Suprapubic skin (tissue), 4 donors: ENCODE data around the gene CAPN14. TPM values are rescaled to one million over a fixed set of nuclear protein-coding genes. Genes with fewer than 3 reads are reported as not detected.

Source experiments
- DNase-seq, 2 donors: peaks; one replicate each; pipeline ENCODE4 v3.0.0-alpha.2; 2019; ENCODE audit warnings: low spot score in 2 of 2
- H3K27ac ChIP-seq: fragments of 200-600 bp; sonication (generic); one replicate; pipeline ENCODE4 v1.5.1; 2019
- H3K27me3 ChIP-seq: fragments of 200-600 bp; sonication (generic); one replicate; pipeline ENCODE4 v1.5.1; 2019
- H3K36me3 ChIP-seq: fragments of 200-600 bp; sonication (generic); one replicate; pipeline ENCODE4 v1.5.1; 2019
- H3K4me1 ChIP-seq: fragments of 200-600 bp; sonication (generic); one replicate; pipeline ENCODE4 v1.5.1; 2019
- H3K4me3 ChIP-seq: fragments of 200-600 bp; sonication (generic); one replicate; pipeline ENCODE4 v1.5.1; 2019; ENCODE audit warnings: mild to moderate bottlenecking
- H3K9me3 ChIP-seq: fragments of 200-600 bp; sonication (generic); one replicate; pipeline ENCODE4 v1.5.1; 2019
- CTCF ChIP-seq, 2 donors: fragments of 200-600 bp in 1 of 2; fragments of 450-650 bp in 1 of 2; sonication (generic) in 1 of 2; IDR thresholded peaks; one replicate each; pipeline ENCODE4 v1.5.1; 2016 to 2019; ENCODE audit warnings: antibody characterized with exemption in 2 of 2, mild to moderate bottlenecking in 1 of 2, moderate library complexity in 1 of 2
- EP300 ChIP-seq: sonication (generic); formaldehyde crosslinking; IDR thresholded peaks from one replicate; pipeline ENCODE4 v1.6.1; 2017; ENCODE audit warnings: antibody characterized with exemption
- POLR2A ChIP-seq, 2 donors: fragments of 450-650 bp; IDR thresholded peaks; one replicate each; pipeline ENCODE4 v1.6.1; 2017; ENCODE audit warnings: antibody characterized with exemption in 2 of 2, mild to moderate bottlenecking in 2 of 2, moderate library complexity in 2 of 2
- POLR2AphosphoS5 ChIP-seq, 3 donors: sonication (generic); formaldehyde crosslinking; IDR thresholded peaks; one replicate each; pipeline ENCODE4 v1.6.1; 2017; ENCODE audit warnings: antibody characterized with exemption in 3 of 3
- WGBS: methylation state at CpG from one replicate; pipeline ENCODE4 v1.1.5; 2018; 5-methylcytosine and 5-hydroxymethylcytosine counted together
- total RNA-seq, 4 donors: library from RNA; depleted of rRNA; stranded (reverse); fragments of >200 nt; gene quantifications; one replicate each; pipeline ENCODE4 v1.1.0, GENCODE V29; 2016

CAPN14 gene
- total RNA-seq, 4 donors from 2014 or later: 0.53 to 2.1 (median 0.83) TPM

GRCh38 chr2:31203916-31204315 is 13.4 kb downstream of the CAPN14 start:
- no peak overlapping the region for H3K27ac ChIP-seq

GRCh38 chr2:31202833-31203232 is 14.5 kb downstream of the CAPN14 start:
- DNase-seq: no peak
- no peaks in the 10 kb centered on the region for H3K4me1 ChIP-seq
- H3K27ac ChIP-seq: no peak overlapping the region
- H3K9me3 ChIP-seq: no peaks in the 10 kb centered on the region
- H3K36me3 ChIP-seq: no peaks in the 10 kb centered on the region
- WGBS: 88% methylated on average over 5 of the region's 5 CpGs
- H3K27me3 ChIP-seq: peaks cover 6% of the 10 kb centered on the region
- TF ChIP-seq POLR2A (IDR thresholded peaks at IDR 0.05) (no peak), EP300 (no peak), CTCF (IDR thresholded peaks at IDR 0.05) (no peak), POLR2AphosphoS5 (IDR thresholded peaks at IDR 0.05) (no peak)
- no peak overlapping the region for H3K4me3 ChIP-seq

More at GRCh38 chr2:31203916-31204315, 13.4 kb downstream of the CAPN14 start:
- Histone ChIP-seq H3K9me3 (no peaks in the 10 kb centered on the region), H3K36me3 (no peaks in the 10 kb centered on the region), H3K4me1 (no peaks in the 10 kb centered on the region), H3K27me3 (peaks cover 6% of the 10 kb centered on the region), H3K4me3 (no peak overlapping the region)
- no peak for TF ChIP-seq POLR2A (IDR thresholded peaks at IDR 0.05)
- no peak for TF ChIP-seq CTCF (IDR thresholded peaks at IDR 0.05)
- TF ChIP-seq POLR2AphosphoS5 (IDR thresholded peaks at IDR 0.05): no peak
- no peak for TF ChIP-seq EP300
- DNase-seq: no peak

GRCh38 chr2:31202041-31202440 is 15.3 kb downstream of the CAPN14 start:
- Histone ChIP-seq H3K9me3 (no peaks in the 10 kb centered on the region), H3K36me3 (no peaks in the 10 kb centered on the region), H3K4me3 (no peak overlapping the region), H3K27ac (no peak overlapping the region), H3K4me1 (no peaks in the 10 kb centered on the region), H3K27me3 (peaks cover 6% of the 10 kb centered on the region)
- TF ChIP-seq POLR2AphosphoS5 (IDR thresholded peaks at IDR 0.05) (no peak), EP300 (no peak), CTCF (IDR thresholded peaks at IDR 0.05) (no peak), POLR2A (IDR thresholded peaks at IDR 0.05) (no peak)
- 89% methylated on average over 5 of the region's 5 CpGs for WGBS
- no peak for DNase-seq

GRCh38 chr2:31200972-31201371 is 16.3 kb downstream of the CAPN14 start:
- H3K4me1 ChIP-seq: no peaks in the 10 kb centered on the region
- WGBS: 85% methylated on average over 9 of the region's 9 CpGs
- H3K9me3 ChIP-seq: no peaks in the 10 kb centered on the region
- H3K27me3 ChIP-seq: peaks cover 6% of the 10 kb centered on the region
- DNase-seq: no peak
- H3K4me3 ChIP-seq: no peak overlapping the region
- TF ChIP-seq POLR2A (IDR thresholded peaks at IDR 0.05) (no peak), CTCF (IDR thresholded peaks at IDR 0.05) (no peak), POLR2AphosphoS5 (IDR thresholded peaks at IDR 0.05) (no peak)
- no peak overlapping the region for H3K27ac ChIP-seq
- H3K36me3 ChIP-seq: no peaks in the 10 kb centered on the region

- no peak overlapping the region for H3K27ac ChIP-seq
- no peaks in the 10 kb centered on the region for H3K4me1 ChIP-seq
- H3K4me3 ChIP-seq: no peak overlapping the region
- no peaks in the 10 kb centered on the region for H3K36me3 ChIP-seq
- no peaks in the 10 kb centered on the region for H3K27me3 ChIP-seq
- TF ChIP-seq CTCF (IDR thresholded peaks at IDR 0.05) (no peak), POLR2A (IDR thresholded peaks at IDR 0.05) (no peak), POLR2AphosphoS5 (IDR thresholded peaks at IDR 0.05) (no peak)
- H3K9me3 ChIP-seq: no peaks in the 10 kb centered on the region
- DNase-seq: no peak
- WGBS: 66% methylated on average over 4 of the region's 4 CpGs
Measured at GRCh38 chr2:31199206-31199605, 18.1 kb downstream of the CAPN14 start.
